B cell (primary cell): Measurements from ENCODE around the gene LAP3. TPM values are rescaled to one million over a fixed set of nuclear protein-coding genes. Genes with fewer than 3 reads are reported as not detected.
A peak's percentile ranks its signal among the peaks of the same experiment; 100 is the strongest.

Experiments used
- ATAC-seq: fragments of 200-7000 bp; cut with Tn5 transposase; one replicate; pipeline ENCODE4 v1.10.0; 2021; ENCODE audit warnings: low read depth, mild to moderate bottlenecking, moderate number of reproducible peaks, moderate library complexity
- CTCF ChIA-PET: fragments of 350-600 bp; sonication (Branson Sonifier 250); formaldehyde crosslinking; loops from one replicate; lab custom pipeline; 2021; ENCODE audit warnings: antibody characterized with exemption, inconsistent platforms; lab: Charles Lee
- POLR2A ChIA-PET: fragments of 350-600 bp; sonication (Branson Sonifier 250); formaldehyde crosslinking; loops from one replicate; lab custom pipeline; 2021; ENCODE audit warnings: antibody characterized with exemption; lab: Charles Lee
- DNase-seq: peaks from one replicate; pipeline ENCODE4 v3.0.0; 2013
- H2AFZ ChIP-seq: 2 replicates; pipeline ENCODE4 v1.6.1; 2012; ENCODE audit warnings: mild to moderate bottlenecking, low read depth, low read length; ENCODE audit not compliant: insufficient read depth, poor library complexity, severe bottlenecking
- H3K27ac ChIP-seq, 2 donors: 1 replicate in 1 of 2; 2 replicates in 1 of 2; pipeline ENCODE4 v1.5.1; 2012 to 2013; ENCODE audit warnings: low read length in 2 of 2, mild to moderate bottlenecking in 2 of 2, moderate library complexity in 1 of 2
- H3K27me3 ChIP-seq, 4 experiments: fragments of 200-600 bp in 1 of 4; sonication (generic) in 1 of 4; replicated peaks in 1 of 4; 1 replicate in 2 of 4; 2 replicates in 2 of 4; pipeline versions ENCODE4 v1.6.1 to v1.7.0; 2013 to 2016; ENCODE audit warnings: low read length in 3 of 4, mild to moderate bottlenecking in 2 of 4, mixed read lengths in 1 of 4, moderate library complexity in 1 of 4; ENCODE audit not compliant: insufficient read depth in 4 of 4, control insufficient read depth in 3 of 4; ENCODE audit errors: control extremely low read depth in 1 of 4
- H3K36me3 ChIP-seq, 2 experiments: replicated peaks in 1 of 2; 1 replicate in 1 of 2; 2 replicates in 1 of 2; pipeline versions ENCODE4 v1.6.1 to v1.7.1; 2013; ENCODE audit warnings: low read length in 1 of 2; ENCODE audit not compliant: insufficient read depth in 2 of 2, control insufficient read depth in 1 of 2; ENCODE audit errors: control extremely low read depth in 1 of 2, extremely low read depth in 1 of 2
- H3K4me1 ChIP-seq, 2 donors: fragments of 200-600 bp in 1 of 2; sonication (generic) in 1 of 2; 1 replicate in 1 of 2; 2 replicates in 1 of 2; pipeline versions ENCODE4 v1.5.1 to v1.6.1; 2013 to 2017; ENCODE audit warnings: low read length in 2 of 2; ENCODE audit not compliant: control insufficient read depth in 2 of 2, insufficient read depth in 2 of 2
- H3K4me2 ChIP-seq: replicated peaks from 2 replicates; pipeline ENCODE3; 2012; ENCODE audit warnings: mild to moderate bottlenecking, low read depth, low read length; ENCODE audit not compliant: poor library complexity, severe bottlenecking
- H3K4me3 ChIP-seq, 5 experiments: fragments of 200-600 bp in 1 of 5; sonication (generic) in 1 of 5; 1 replicate in 3 of 5; 2 replicates in 2 of 5; pipeline versions ENCODE4 v1.5.1 to v1.7.0; 2011 to 2016; ENCODE audit warnings: low read length in 4 of 5, mild to moderate bottlenecking in 4 of 5, low read depth in 2 of 5, control low read depth in 1 of 5, moderate library complexity in 1 of 5; ENCODE audit not compliant: insufficient read depth in 1 of 5; ENCODE audit errors: control extremely low read depth in 1 of 5, extremely low read depth in 1 of 5
- H3K79me2 ChIP-seq: fragments of 200-600 bp; sonication (generic); one replicate; pipeline ENCODE4 v1.6.0; 2016; ENCODE audit warnings: low read length; ENCODE audit not compliant: control insufficient read depth, insufficient read depth
- H3K9ac ChIP-seq: fragments of 200-600 bp; sonication (generic); 2 replicates; pipeline ENCODE4 v1.6.1; 2017; ENCODE audit warnings: mild to moderate bottlenecking, low read length, moderate library complexity
- H3K9me3 ChIP-seq, 3 donors: one replicate each; pipeline versions ENCODE4 v1.6.1 to v1.7.1; 2013; ENCODE audit warnings: low read length in 2 of 3; ENCODE audit not compliant: control insufficient read depth in 2 of 3, insufficient read depth in 1 of 3; ENCODE audit errors: control extremely low read depth in 1 of 3
- H4K20me1 ChIP-seq: 2 replicates; pipeline ENCODE4 v1.6.0; 2012; ENCODE audit warnings: mild to moderate bottlenecking, low read length; ENCODE audit not compliant: insufficient read depth, control insufficient read depth, poor library complexity, severe bottlenecking
- H3K27ac Mint-ChIP-seq: one replicate; pipeline ENCODE4 v1.8.0; 2021; ENCODE audit warnings: mixed read lengths
- H3K27me3 Mint-ChIP-seq: one replicate; pipeline ENCODE4 v1.8.0; 2021; ENCODE audit warnings: mixed read lengths
- H3K4me1 Mint-ChIP-seq: one replicate; pipeline ENCODE4 v1.8.0; 2021; ENCODE audit warnings: mixed read lengths
- H3K4me3 Mint-ChIP-seq: one replicate; pipeline ENCODE4 v1.8.0; 2021; ENCODE audit warnings: mixed read lengths
- H3K9me3 Mint-ChIP-seq: one replicate; pipeline ENCODE4 v1.8.0; 2022; ENCODE audit warnings: mixed read lengths; ENCODE audit not compliant: insufficient read depth
- CTCF ChIP-seq: fragments of 200-600 bp; IDR thresholded peaks from one replicate; pipeline ENCODE4 v1.8.0; 2022; ENCODE audit warnings: antibody characterized with exemption, mild to moderate bottlenecking
- EZH2 ChIP-seq: IDR thresholded peaks from 2 replicates; pipeline ENCODE4 v1.6.1; 2012; ENCODE audit warnings: borderline replicate concordance, low read depth, mild to moderate bottlenecking, moderate library complexity, low read length; ENCODE audit not compliant: insufficient read depth, poor library complexity, severe bottlenecking
- WGBS: methylation state at CpG from one replicate; pipeline ENCODE4 v1.1.5; 2013; ENCODE audit warnings: missing lambda C conversion rate; ENCODE audit not compliant: insufficient coverage; 5-methylcytosine and 5-hydroxymethylcytosine counted together
- intact Hi-C: fragments of 100-400 bp; cut with micrococcal nuclease; formaldehyde crosslinking; loops from one replicate; pipeline ENCODE4 v1.10.0; 2022
- polyA plus RNA-seq: library from polyadenylated mRNA; depleted of rRNA; stranded (reverse); fragments of >200 nt; gene quantifications from 2 replicates; pipeline ENCODE4 v1.2.3, GENCODE V29; 2012
- total RNA-seq, 2 donors: library from RNA; stranded (reverse); fragments of 120-200 nt in 1 of 2; gene quantifications; 1 replicate in 1 of 2; 2 replicates in 1 of 2; pipeline versions ENCODE4 v1.2.3 to v1.2.4, GENCODE V29; 2013 to 2022

The LAP3 gene
- total and polyA plus RNA-seq, 2 donors (not counting 1 experiment from before 2014, with no cell fraction given) = 18.4 to 30.1 TPM

- peaks cover 3% of the 10 kb centered on the region for H3K4me1 Mint-ChIP-seq
- Histone ChIP-seq H3K9ac (no peak overlapping the region), H3K27me3 (no peaks in the 10 kb centered on the region), H3K27ac (no peak overlapping the region), H3K4me1 (peaks cover 0 to 3% of the 10 kb centered on the region in 2 donors), H3K36me3 (peaks cover 6 to 30% of the 10 kb centered on the region in 2 experiments), H3K9me3 (no peaks in the 10 kb centered on the region), H3K4me3 (no peak overlapping the region), H3K79me2 (no peaks in the 10 kb centered on the region), H4K20me1 (peaks cover 18% of the 10 kb centered on the region), H3K4me2 (no peak overlapping the region), H2AFZ (no peak overlapping the region)
- peak; percentile 13 for ATAC-seq
- WGBS = 94% methylated on average over 16 of the region's 17 CpGs
- no peak overlapping the region for H3K27ac Mint-ChIP-seq
- POLR2A ChIA-PET = no interaction called here
- no peak for DNase-seq
- no peaks in the 10 kb centered on the region for H3K27me3 Mint-ChIP-seq
- no peak for TF ChIP-seq CTCF
- TF ChIP-seq EZH2 = no peak
- H3K9me3 Mint-ChIP-seq = no peaks in the 10 kb centered on the region
- intact Hi-C loops = loop anchor here (1.0 to 2.0 kb wide), 2 partner anchors 22 to 956 kb away; partner anchors contain the start of gene MED28
- no peak overlapping the region for H3K4me3 Mint-ChIP-seq
- CTCF ChIA-PET = interaction anchor here (0.5 to 7.6 kb wide), 12 partner anchors 9 to 959 kb away, joined by 3 to 132 read pairs (median 3); no protein-coding TSS in a partner anchor
Observed at GRCh38 chr4:17636341-17636695, 59.3 kb downstream of the LAP3 start.

GRCh38 chr4:17636696-17637622 is 60.0 kb downstream of the LAP3 start:
- TF ChIP-seq EZH2 (no peak), CTCF (peak; percentile 93)
- H3K9me3 ChIP-seq = no peaks in the 10 kb centered on the region
- peaks cover 3 to 24% of the 10 kb centered on the region in 2 experiments for H3K36me3 ChIP-seq
- H3K9me3 Mint-ChIP-seq = no peaks in the 10 kb centered on the region
- H3K4me1 ChIP-seq = peaks cover 0 to 3% of the 10 kb centered on the region in 2 donors
- no peaks in the 10 kb centered on the region for H3K4me1 Mint-ChIP-seq
- DNase-seq (peak; percentile 76), ATAC-seq (peak; percentile 82)
- H3K27ac ChIP-seq = no peak overlapping the region
- H2AFZ ChIP-seq = no peak overlapping the region
- no peak overlapping the region for H3K4me3 ChIP-seq
- no peak overlapping the region for H3K27ac Mint-ChIP-seq
- 74% methylated on average over 31 of the region's 32 CpGs for WGBS
- H4K20me1 ChIP-seq = peaks cover 18% of the 10 kb centered on the region
- no peak overlapping the region for H3K9ac ChIP-seq
- no peak overlapping the region for H3K4me3 Mint-ChIP-seq
- H3K27me3 ChIP-seq = no peaks in the 10 kb centered on the region
- POLR2A ChIA-PET = no interaction called here
- H3K27me3 Mint-ChIP-seq = no peaks in the 10 kb centered on the region
- H3K4me2 ChIP-seq = no peak overlapping the region
- no peaks in the 10 kb centered on the region for H3K79me2 ChIP-seq
- CTCF ChIA-PET = interaction anchor here (0.5 to 7.6 kb wide), 14 partner anchors 10 to 958 kb away, joined by 3 to 132 read pairs (median 3); no protein-coding TSS in a partner anchor
- intact Hi-C loops = loop anchor here (1.0 to 2.0 kb wide), 3 partner anchors 23 to 956 kb away; partner anchors contain the start of gene MED28
